Epithelial cell of esophagus (primary cell): ENCODE data around the gene SH3TC2.

Experiments used
- DNase-seq: peaks from one replicate; pipeline ENCODE4 v3.0.0; 2010; ENCODE audit warnings: low read depth
- H3K4me3 ChIP-seq: 2 replicates; pipeline ENCODE4 v1.5.1; 2011; ENCODE audit warnings: mild to moderate bottlenecking, low read length, control low read depth
- TF ChIP-seq, protein P1 (sequence below): IDR thresholded peaks from 2 replicates; pipeline ENCODE4 v1.5.1; 2011; ENCODE audit warnings: low read depth, mild to moderate bottlenecking, low read length, control low read depth, inconsistent platforms; ENCODE audit not compliant: insufficient read depth; ENCODE audit errors: missing control alignments

The SH3TC2 gene

DNA sequence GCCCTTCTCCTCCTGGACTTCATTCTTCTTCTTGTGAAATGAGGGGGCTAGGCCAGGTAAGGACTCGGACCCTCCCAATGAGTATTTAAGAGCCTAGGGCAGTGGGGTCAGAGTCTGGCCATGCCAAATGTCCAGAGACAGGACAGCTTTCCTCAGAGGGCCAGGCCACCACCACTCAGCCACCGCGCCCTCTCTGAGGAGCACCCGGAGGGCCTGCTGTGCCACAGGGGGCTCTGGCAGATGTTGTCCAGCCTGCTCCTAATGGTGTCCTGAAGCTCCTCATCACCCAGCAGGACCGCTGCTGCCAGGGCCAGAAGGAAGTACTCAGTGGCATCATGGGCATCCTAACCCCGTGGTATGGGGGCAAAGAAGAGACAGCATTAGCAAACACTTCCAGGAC lies 58.3 kb downstream of the SH3TC2 start:
- DNase-seq, result no peak
- TF ChIP-seq, protein P1, sequence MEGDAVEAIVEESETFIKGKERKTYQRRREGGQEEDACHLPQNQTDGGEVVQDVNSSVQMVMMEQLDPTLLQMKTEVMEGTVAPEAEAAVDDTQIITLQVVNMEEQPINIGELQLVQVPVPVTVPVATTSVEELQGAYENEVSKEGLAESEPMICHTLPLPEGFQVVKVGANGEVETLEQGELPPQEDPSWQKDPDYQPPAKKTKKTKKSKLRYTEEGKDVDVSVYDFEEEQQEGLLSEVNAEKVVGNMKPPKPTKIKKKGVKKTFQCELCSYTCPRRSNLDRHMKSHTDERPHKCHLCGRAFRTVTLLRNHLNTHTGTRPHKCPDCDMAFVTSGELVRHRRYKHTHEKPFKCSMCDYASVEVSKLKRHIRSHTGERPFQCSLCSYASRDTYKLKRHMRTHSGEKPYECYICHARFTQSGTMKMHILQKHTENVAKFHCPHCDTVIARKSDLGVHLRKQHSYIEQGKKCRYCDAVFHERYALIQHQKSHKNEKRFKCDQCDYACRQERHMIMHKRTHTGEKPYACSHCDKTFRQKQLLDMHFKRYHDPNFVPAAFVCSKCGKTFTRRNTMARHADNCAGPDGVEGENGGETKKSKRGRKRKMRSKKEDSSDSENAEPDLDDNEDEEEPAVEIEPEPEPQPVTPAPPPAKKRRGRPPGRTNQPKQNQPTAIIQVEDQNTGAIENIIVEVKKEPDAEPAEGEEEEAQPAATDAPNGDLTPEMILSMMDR, result no peak
- H3K4me3 ChIP-seq, result no peak overlapping the region

DNA sequence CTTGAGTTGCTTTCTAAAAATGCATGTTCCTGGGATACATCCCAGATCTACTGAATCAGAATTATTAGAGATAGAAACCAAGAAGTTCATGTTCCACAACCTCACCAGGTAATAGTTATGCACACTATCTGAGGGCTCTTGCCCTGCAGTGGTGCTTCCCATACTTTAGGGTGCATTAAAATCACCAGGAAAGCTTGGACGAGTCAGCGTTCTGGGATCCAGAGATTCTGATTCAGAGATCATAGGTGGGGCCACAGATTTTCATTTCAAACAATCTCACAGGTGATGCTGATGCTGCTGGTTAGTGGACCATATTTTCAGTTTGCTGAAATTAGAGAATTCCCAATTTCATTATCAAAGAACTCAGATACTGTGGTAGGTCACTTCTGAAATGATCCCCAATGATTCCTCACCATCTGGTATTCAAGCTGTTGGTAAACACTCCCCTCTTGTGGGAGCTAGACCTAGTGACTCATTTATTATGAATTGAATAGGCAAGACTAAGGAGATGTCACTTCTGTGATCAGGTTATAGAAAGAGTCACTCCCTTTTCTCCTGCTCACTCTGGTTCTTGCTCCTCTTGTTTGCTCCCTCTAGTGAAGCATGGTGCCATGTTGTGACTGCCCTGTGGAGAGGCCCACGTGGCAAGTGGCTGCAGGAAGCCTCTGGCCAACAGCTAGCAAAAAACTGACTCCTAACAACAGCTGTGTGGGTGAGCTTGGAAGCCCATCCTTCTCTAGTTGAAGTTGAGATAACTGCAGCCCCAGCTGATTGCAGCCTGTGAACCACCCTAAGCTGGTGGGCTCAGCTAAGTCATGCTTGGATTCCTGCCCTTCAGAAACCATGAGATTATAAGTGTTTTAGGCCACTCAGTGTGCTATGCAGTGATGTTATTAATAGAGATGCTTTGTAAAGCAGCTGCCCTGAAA lies 59.8 kb downstream of the SH3TC2 start:
- peak; percentile 75 for DNase-seq
- H3K4me3 ChIP-seq, result no peak overlapping the region
- TF ChIP-seq, protein P1, result peak; percentile 39

DNA sequence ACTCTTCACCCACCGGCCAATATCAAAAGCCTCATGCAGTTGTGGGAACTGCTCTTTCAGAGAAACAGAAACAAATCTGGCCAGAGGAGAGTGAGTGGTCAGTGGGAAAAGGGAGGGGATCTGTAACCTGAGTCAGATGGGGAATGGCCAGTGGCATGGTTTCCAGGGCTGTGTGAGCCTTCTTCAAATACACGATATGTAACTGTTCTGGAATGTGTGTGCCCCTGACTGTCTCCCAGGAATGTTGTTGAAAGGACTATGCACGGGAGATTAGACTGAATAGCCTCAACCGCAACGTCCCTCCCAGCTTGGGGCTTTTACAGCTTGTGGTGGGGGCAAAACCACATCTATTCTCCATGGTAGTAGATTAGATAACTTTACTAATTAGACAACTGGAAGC lies 60.8 kb downstream of the SH3TC2 start:
- TF ChIP-seq, protein P1, result no peak
- DNase-seq, result peak; percentile 88
- no peak overlapping the region for H3K4me3 ChIP-seq

DNA sequence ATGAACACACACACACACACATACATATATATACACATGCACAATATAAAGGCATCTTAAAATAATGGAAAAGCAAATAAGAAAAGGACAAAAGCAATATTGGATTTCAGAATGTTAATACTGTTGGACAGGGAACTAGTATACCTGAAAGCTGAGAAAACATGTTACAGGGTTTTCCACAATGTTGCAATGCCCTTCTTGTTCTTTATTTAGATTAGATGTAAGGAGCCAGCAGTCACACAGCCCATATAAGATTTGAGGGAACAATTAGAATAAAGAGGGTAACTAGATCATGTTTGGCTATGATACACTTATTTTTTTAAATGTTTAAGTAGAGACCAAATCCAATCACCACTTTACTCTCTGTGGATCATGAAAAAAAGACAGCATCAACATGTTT lies 61.7 kb downstream of the SH3TC2 start:
- TF ChIP-seq, protein P1, result no peak
- peak; percentile 69 for DNase-seq
- H3K4me3 ChIP-seq, result no peak overlapping the region

DNA sequence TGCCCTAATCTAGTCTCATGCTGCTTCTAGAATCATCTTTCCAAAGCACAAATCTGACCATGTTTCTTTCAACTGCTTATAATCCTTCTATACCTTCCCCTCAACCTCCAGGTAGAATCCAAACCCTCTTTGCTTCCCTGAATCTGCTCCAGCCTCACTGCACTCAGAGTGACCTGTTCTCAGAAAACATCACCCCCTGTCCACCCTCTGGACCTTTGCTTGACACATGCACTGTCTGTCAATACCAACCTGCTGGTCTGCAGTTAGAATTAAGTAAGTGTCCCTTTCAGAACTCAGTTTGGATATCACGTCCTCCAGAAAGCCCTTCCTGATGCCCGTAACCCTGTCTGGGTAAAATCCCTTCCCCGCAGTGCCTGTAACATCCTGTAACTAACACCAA lies 63.1 kb downstream of the SH3TC2 start:
- no peak overlapping the region for H3K4me3 ChIP-seq
- TF ChIP-seq, protein P1, result no peak
- DNase-seq, result no peak

DNA sequence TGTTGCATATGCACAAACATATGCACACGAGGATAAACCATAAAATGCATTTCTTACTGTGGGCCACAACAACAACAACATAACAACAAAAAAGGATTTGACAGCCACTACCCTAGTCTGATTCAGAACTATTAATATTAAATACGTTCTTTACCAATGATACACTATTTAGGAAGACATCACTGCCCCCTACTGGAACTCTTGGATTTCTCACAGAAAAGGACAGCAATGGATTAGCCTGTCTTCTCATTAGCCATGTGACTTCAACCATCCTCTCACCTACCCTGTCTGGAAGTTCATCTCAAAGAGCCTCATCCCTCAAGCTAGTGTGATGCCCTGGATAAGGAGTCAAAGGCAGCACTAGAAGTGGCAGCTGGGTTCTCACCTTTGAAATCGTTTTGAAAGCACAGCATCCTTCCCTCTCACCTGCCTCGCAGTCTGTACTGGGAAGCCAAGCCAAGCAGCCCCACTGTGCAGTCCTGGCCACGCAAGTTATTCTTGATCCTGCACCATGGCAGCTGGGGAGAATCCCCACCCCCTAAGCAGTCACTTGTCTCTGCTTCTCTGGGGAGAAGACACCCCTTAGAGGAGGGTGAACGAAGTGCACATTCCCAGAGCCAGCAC lies 64.6 kb downstream of the SH3TC2 start:
- DNase-seq, result peak; percentile 86
- TF ChIP-seq, protein P1, result peak; percentile 72
- no peak overlapping the region for H3K4me3 ChIP-seq
